HEK293 (cell line): ENCODE measurements around the gene GBF1.

Source experiments
- CTCF ChIA-PET: fragments of 350-600 bp; formaldehyde crosslinking; extraction: SDS; loops from one replicate; lab custom pipeline; 2021; ENCODE audit warnings: antibody characterized with exemption; lab: Yijun Ruan, JAX
- POLR2A ChIA-PET: fragments of 300-600 bp; formaldehyde crosslinking; extraction: SDS; loops from one replicate; lab custom pipeline; 2020; ENCODE audit warnings: antibody characterized with exemption, inconsistent platforms; lab: Yijun Ruan, JAX
- H3K27ac ChIP-seq: fragments of 200-500 bp; sonication (Bioruptor generic); 2 replicates; pipeline ENCODE4 v1.5.1; 2014; ENCODE audit warnings: low read depth, low read length, control low read depth, inconsistent platforms; ENCODE audit errors: extremely low read depth
- H3K36me3 ChIP-seq, 2 experiments: fragments of 200-500 bp in 1 of 2; sonication (Bioruptor generic) in 1 of 2; 1 replicate in 1 of 2; 2 replicates in 1 of 2; pipeline ENCODE4 v1.5.1; 2014 to 2017; ENCODE audit warnings: inconsistent platforms in 2 of 2, low read length in 2 of 2; ENCODE audit not compliant: control insufficient read depth in 2 of 2, insufficient read depth in 1 of 2
- H3K4me1 ChIP-seq: fragments of 200-500 bp; sonication (Bioruptor generic); 2 replicates; pipeline ENCODE4 v1.5.1; 2014; ENCODE audit warnings: mild to moderate bottlenecking, low read length, inconsistent platforms; ENCODE audit not compliant: control insufficient read depth, insufficient read depth
- H3K4me3 ChIP-seq: 2 replicates; pipeline ENCODE4 v1.5.1; 2011; ENCODE audit warnings: low read depth, mild to moderate bottlenecking, control low read depth, low read length, moderate library complexity
- H3K9me3 ChIP-seq: fragments of 200-500 bp; sonication (Bioruptor generic); 2 replicates; pipeline ENCODE4 v1.5.1; 2014; ENCODE audit warnings: low read depth, low read length, inconsistent platforms; ENCODE audit not compliant: control insufficient read depth, insufficient read depth
- GLI4 ChIP-seq: fragments of 450-650 bp; formaldehyde crosslinking; IDR thresholded peaks from 2 replicates; pipeline ENCODE4 v1.5.1; 2016; ENCODE audit warnings: missing biosample characterization, missing genetic modification characterization
- MZF1 ChIP-seq: fragments of 450-650 bp; formaldehyde crosslinking; IDR thresholded peaks from 2 replicates; pipeline ENCODE4 v1.5.1; 2017; ENCODE audit warnings: missing biosample characterization, missing genetic modification characterization, borderline replicate concordance
- OSR2 ChIP-seq: fragments of 450-650 bp; formaldehyde crosslinking; IDR thresholded peaks from 2 replicates; pipeline ENCODE4 v1.5.1; 2016; ENCODE audit warnings: missing biosample characterization, missing genetic modification characterization
- TCF7L2 ChIP-seq: IDR thresholded peaks from 2 replicates; pipeline ENCODE4 v1.6.1; 2011; ENCODE audit warnings: low read depth, mild to moderate bottlenecking, inconsistent platforms, low read length, moderate library complexity, borderline replicate concordance
- ZBTB21 ChIP-seq: fragments of 450-650 bp; formaldehyde crosslinking; IDR thresholded peaks from 2 replicates; pipeline ENCODE4 v1.5.1; 2017; ENCODE audit warnings: missing biosample characterization, missing genetic modification characterization
- ZBTB48 ChIP-seq: fragments of 450-650 bp; formaldehyde crosslinking; IDR thresholded peaks from 2 replicates; pipeline ENCODE4 v1.5.1; 2016; ENCODE audit warnings: missing biosample characterization, missing genetic modification characterization
- ZFP41 ChIP-seq: fragments of 450-650 bp; formaldehyde crosslinking; IDR thresholded peaks from 2 replicates; pipeline ENCODE4 v1.5.1; 2016; ENCODE audit warnings: missing biosample characterization, missing genetic modification characterization, borderline replicate concordance
- ZFP69B ChIP-seq: fragments of 450-650 bp; formaldehyde crosslinking; IDR thresholded peaks from 2 replicates; pipeline ENCODE4 v1.5.1; 2016; ENCODE audit warnings: missing biosample characterization, missing genetic modification characterization
- ZIC2 ChIP-seq: fragments of 450-650 bp; formaldehyde crosslinking; IDR thresholded peaks from 2 replicates; pipeline ENCODE4 v1.5.1; 2016; ENCODE audit warnings: missing biosample characterization, missing genetic modification characterization
- ZNF121 ChIP-seq: fragments of 450-650 bp; formaldehyde crosslinking; IDR thresholded peaks from 2 replicates; pipeline ENCODE4 v1.5.1; 2016; ENCODE audit warnings: missing biosample characterization, missing genetic modification characterization
- ZNF138 ChIP-seq: fragments of 450-650 bp; formaldehyde crosslinking; IDR thresholded peaks from 2 replicates; pipeline ENCODE4 v1.5.1; 2016; ENCODE audit warnings: missing biosample characterization, missing genetic modification characterization, borderline replicate concordance
- ZNF155 ChIP-seq: fragments of 450-650 bp; formaldehyde crosslinking; IDR thresholded peaks from 2 replicates; pipeline ENCODE4 v1.5.1; 2016; ENCODE audit warnings: missing biosample characterization, missing genetic modification characterization
- ZNF211 ChIP-seq: fragments of 450-650 bp; formaldehyde crosslinking; IDR thresholded peaks from 2 replicates; pipeline ENCODE4 v1.5.1; 2016; ENCODE audit warnings: low read depth, missing biosample characterization, missing genetic modification characterization
- ZNF214 ChIP-seq: fragments of 450-650 bp; formaldehyde crosslinking; IDR thresholded peaks from 2 replicates; pipeline ENCODE4 v1.5.1; 2017; ENCODE audit warnings: missing biosample characterization, mild to moderate bottlenecking, missing genetic modification characterization, borderline replicate concordance
- ZNF223 ChIP-seq: fragments of 450-650 bp; formaldehyde crosslinking; IDR thresholded peaks from 2 replicates; pipeline ENCODE4 v1.5.1; 2016; ENCODE audit warnings: missing biosample characterization, missing genetic modification characterization
- ZNF354C ChIP-seq: fragments of 450-650 bp; formaldehyde crosslinking; IDR thresholded peaks from 2 replicates; pipeline ENCODE4 v1.5.1; 2016; ENCODE audit warnings: missing biosample characterization, missing genetic modification characterization, low read depth, borderline replicate concordance
- ZNF426 ChIP-seq: fragments of 450-650 bp; formaldehyde crosslinking; IDR thresholded peaks from 2 replicates; pipeline ENCODE4 v1.5.1; 2017; ENCODE audit warnings: missing biosample characterization, missing genetic modification characterization, mild to moderate bottlenecking, inconsistent platforms, moderate library complexity
- ZNF555 ChIP-seq: fragments of 450-650 bp; formaldehyde crosslinking; conservative IDR thresholded peaks from 2 replicates; pipeline ENCODE4 v1.5.1; 2017; ENCODE audit warnings: missing biosample characterization, mild to moderate bottlenecking, missing genetic modification characterization, inconsistent platforms
- ZNF664 ChIP-seq: fragments of 450-650 bp; formaldehyde crosslinking; IDR thresholded peaks from 2 replicates; pipeline ENCODE4 v1.5.1; 2016; ENCODE audit warnings: missing biosample characterization, missing genetic modification characterization
- ZNF791 ChIP-seq: fragments of 450-650 bp; formaldehyde crosslinking; IDR thresholded peaks from 2 replicates; pipeline ENCODE4 v1.5.1; 2016; ENCODE audit warnings: missing biosample characterization, missing genetic modification characterization
- ZNF792 ChIP-seq: fragments of 450-650 bp; formaldehyde crosslinking; IDR thresholded peaks from 2 replicates; pipeline ENCODE4 v1.5.1; 2016; ENCODE audit warnings: missing biosample characterization, missing genetic modification characterization
- TF ChIP-seq, protein P1 (sequence below): fragments of 450-650 bp; formaldehyde crosslinking; IDR thresholded peaks from 2 replicates; pipeline ENCODE4 v1.5.1; 2016; ENCODE audit warnings: missing biosample characterization, missing genetic modification characterization
- TF ChIP-seq, protein P2 (sequence below): fragments of 450-650 bp; formaldehyde crosslinking; IDR thresholded peaks from 2 replicates; pipeline ENCODE4 v1.5.1; 2016; ENCODE audit warnings: missing biosample characterization, missing genetic modification characterization, low read depth
- TF ChIP-seq, protein P3 (sequence below): fragments of 450-650 bp; formaldehyde crosslinking; IDR thresholded peaks from 2 replicates; pipeline ENCODE4 v1.5.1; 2016; ENCODE audit warnings: missing biosample characterization, missing genetic modification characterization
- TF ChIP-seq, protein P4 (sequence below): fragments of 450-650 bp; formaldehyde crosslinking; IDR thresholded peaks from 2 replicates; pipeline ENCODE4 v1.5.1; 2017; ENCODE audit warnings: missing biosample characterization, missing genetic modification characterization

GBF1 gene

DNA sequence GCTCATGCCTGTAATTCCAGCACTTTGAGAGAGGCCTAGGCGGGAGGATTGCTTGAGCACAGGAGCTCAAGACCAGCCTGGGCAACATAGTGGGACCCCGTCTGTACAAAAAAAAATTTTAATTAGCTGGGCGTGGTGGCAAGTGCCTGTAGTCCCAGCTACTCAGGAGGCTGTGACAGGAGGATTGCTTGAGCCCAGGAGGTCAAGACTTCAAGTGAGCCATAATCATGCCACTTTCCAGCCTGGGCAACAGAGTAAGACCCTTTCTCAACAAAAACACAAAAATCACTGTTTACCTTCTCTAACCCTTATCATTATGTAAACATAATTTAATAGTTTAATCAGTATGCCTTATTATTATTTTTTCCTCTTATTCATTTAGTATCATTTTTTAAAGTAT lies 44.5 kb downstream of the GBF1 start:
- Histone ChIP-seq H3K9me3 (no peaks in the 10 kb centered on the region), H3K4me3 (no peak overlapping the region), H3K36me3 (no peaks in the 10 kb centered on the region; a peak in 2 of 3 replicates), H3K4me1 (no peaks in the 10 kb centered on the region), H3K27ac (no peak overlapping the region)
- TF ChIP-seq ZFP41 (tag by site-specific recombination), result no peak
- TF ChIP-seq ZNF121 (tag by site-specific recombination), result peak; percentile 96
- POLR2A ChIA-PET, result interaction anchor here (0.6 kb wide), 1 partner anchor 39 kb away, joined by 3 read pairs; no protein-coding TSS in a partner anchor
- CTCF ChIA-PET, result no interaction called here

DNA sequence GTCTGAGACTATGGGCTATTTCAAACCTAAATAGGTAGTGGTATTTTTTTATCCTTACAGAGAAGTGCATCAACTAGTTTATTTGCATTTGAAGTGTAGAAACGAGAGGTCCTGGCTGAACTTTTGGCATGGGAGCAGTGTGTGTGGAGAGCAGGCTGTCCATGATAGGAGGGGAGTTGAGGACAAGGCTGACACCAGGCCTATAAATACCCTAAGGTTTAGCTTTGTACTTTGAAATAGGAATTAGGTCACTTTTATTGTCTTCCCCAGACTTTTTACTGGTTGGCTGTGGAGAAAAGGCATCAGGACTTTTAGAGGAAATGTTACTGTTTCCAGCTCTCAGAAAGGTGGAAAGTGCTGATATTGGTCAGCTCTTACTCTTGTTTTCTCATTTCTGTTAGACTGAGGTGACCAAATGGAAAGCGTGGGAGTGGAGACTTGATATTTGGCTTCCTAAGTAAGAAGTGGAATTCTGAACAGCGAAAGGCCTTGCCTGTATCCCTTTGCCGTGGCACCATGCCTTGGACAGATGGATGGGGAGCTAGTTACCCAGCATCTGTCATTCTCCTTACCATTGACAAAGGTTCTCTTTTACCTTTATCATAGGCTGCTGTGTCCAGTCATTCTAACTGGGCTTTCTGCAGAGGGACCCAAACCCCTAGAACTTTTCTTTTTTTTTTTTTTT lies 46.0 kb downstream of the GBF1 start:
- H3K4me1 ChIP-seq, result no peaks in the 10 kb centered on the region
- ChIA-PET POLR2A (no interaction called here), CTCF (interaction anchor here (1.0 to 1.1 kb wide), 3 partner anchors 60 to 106 kb away, joined by 4 to 5 read pairs (median 4); no protein-coding TSS in a partner anchor)
- no peak for TF ChIP-seq MZF1 (tag by site-specific recombination)
- no peak for TF ChIP-seq ZNF155 (tag by site-specific recombination)
- TF ChIP-seq ZNF555 (tag by site-specific recombination), result no peak
- no peak for TF ChIP-seq ZBTB48 (tag by site-specific recombination)
- TF ChIP-seq TCF7L2, result no peak
- TF ChIP-seq, protein P1, sequence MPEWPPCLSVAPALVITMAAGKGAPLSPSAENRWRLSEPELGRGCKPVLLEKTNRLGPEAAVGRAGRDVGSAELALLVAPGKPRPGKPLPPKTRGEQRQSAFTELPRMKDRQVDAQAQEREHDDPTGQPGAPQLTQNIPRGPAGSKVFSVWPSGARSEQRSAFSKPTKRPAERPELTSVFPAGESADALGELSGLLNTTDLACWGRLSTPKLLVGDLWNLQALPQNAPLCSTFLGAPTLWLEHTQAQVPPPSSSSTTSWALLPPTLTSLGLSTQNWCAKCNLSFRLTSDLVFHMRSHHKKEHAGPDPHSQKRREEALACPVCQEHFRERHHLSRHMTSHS (tag by site-specific recombination), result no peak
- TF ChIP-seq, protein P2, sequence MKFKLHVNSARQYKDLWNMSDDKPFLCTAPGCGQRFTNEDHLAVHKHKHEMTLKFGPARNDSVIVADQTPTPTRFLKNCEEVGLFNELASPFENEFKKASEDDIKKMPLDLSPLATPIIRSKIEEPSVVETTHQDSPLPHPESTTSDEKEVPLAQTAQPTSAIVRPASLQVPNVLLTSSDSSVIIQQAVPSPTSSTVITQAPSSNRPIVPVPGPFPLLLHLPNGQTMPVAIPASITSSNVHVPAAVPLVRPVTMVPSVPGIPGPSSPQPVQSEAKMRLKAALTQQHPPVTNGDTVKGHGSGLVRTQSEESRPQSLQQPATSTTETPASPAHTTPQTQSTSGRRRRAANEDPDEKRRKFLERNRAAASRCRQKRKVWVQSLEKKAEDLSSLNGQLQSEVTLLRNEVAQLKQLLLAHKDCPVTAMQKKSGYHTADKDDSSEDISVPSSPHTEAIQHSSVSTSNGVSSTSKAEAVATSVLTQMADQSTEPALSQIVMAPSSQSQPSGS (tag by site-specific recombination), result no peak
- TF ChIP-seq ZNF791, result no peak
- no peak for TF ChIP-seq ZNF211 (tag by site-specific recombination)
- no peak for TF ChIP-seq GLI4 (tag by site-specific recombination)
- TF ChIP-seq, protein P3, sequence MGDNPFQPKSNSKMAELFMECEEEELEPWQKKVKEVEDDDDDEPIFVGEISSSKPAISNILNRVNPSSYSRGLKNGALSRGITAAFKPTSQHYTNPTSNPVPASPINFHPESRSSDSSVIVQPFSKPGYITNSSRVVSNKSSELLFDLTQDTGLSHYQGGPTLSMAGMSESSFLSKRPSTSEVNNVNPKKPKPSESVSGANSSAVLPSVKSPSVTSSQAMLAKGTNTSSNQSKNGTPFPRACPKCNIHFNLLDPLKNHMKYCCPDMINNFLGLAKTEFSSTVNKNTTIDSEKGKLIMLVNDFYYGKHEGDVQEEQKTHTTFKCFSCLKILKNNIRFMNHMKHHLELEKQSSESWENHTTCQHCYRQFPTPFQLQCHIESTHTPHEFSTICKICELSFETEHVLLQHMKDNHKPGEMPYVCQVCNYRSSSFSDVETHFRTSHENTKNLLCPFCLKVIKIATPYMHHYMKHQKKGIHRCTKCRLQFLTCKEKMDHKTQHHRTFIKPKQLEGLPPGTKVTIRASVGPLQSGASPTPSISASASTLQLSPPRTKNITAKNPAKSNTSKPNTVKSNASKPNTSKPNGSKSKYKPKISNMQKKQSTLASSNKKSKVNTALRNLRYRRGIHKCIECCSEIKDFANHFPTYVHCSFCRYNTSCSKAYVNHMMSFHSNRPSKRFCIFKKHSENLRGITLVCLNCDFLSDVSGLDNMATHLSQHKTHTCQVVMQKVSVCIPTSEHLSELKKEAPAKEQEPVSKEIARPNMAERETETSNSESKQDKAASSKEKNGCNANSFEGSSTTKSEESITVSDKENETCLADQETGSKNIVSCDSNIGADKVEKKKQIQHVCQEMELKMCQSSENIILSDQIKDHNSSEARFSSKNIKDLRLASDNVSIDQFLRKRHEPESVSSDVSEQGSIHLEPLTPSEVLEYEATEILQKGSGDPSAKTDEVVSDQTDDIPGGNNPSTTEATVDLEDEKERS (tag by site-specific recombination), result no peak
- H3K4me3 ChIP-seq, result no peak overlapping the region
- H3K27ac ChIP-seq, result no peak overlapping the region
- no peaks in the 10 kb centered on the region; a peak in 2 of 3 replicates for H3K36me3 ChIP-seq
- H3K9me3 ChIP-seq, result no peaks in the 10 kb centered on the region

DNA sequence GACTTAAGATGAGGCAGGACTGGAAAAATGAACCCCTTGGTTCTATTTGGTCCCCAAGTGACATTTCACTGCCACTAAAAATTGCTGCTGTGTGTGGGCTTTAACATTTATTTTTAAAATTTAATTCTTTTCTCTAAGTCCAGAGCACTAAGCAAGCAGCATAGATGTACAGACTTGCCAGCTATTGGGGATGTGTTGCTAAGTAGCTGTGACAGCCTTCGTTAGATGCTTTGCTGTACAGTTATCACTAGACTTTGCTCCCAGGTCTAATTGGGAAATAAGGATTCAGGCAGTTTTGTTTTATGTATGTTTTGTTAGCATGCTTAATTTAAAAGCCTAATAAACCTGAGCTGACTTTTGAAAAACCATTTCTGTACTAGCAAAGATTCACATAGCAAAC lies 51.8 kb downstream of the GBF1 start:
- CTCF ChIA-PET, result no interaction called here
- no peaks in the 10 kb centered on the region for H3K4me1 ChIP-seq
- H3K36me3 ChIP-seq, result no peaks in the 10 kb centered on the region; a peak in 1 of 3 replicates
- H3K9me3 ChIP-seq, result no peaks in the 10 kb centered on the region
- no peak overlapping the region for H3K27ac ChIP-seq
- no peak overlapping the region for H3K4me3 ChIP-seq
- POLR2A ChIA-PET, result no interaction called here
- TF ChIP-seq ZNF664 (tag by site-specific recombination) (no peak), ZBTB21 (tag by site-specific recombination) (no peak), ZNF792 (tag by site-specific recombination) (no peak), ZNF426 (tag by site-specific recombination) (no peak), ZNF223 (tag by site-specific recombination) (no peak), ZFP69B (tag by site-specific recombination) (no peak), MZF1 (tag by site-specific recombination) (no peak), ZNF354C (tag by site-specific recombination) (no peak), OSR2 (tag by site-specific recombination) (no peak), ZNF214 (no peak), ZNF138 (tag by site-specific recombination) (no peak), ZIC2 (no peak)
- TF ChIP-seq, protein P4, sequence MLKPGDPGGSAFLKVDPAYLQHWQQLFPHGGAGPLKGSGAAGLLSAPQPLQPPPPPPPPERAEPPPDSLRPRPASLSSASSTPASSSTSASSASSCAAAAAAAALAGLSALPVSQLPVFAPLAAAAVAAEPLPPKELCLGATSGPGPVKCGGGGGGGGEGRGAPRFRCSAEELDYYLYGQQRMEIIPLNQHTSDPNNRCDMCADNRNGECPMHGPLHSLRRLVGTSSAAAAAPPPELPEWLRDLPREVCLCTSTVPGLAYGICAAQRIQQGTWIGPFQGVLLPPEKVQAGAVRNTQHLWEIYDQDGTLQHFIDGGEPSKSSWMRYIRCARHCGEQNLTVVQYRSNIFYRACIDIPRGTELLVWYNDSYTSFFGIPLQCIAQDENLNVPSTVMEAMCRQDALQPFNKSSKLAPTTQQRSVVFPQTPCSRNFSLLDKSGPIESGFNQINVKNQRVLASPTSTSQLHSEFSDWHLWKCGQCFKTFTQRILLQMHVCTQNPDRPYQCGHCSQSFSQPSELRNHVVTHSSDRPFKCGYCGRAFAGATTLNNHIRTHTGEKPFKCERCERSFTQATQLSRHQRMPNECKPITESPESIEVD, result no peak
